Neural progenitor cell (in vitro differentiated cells): ENCODE measurements around the gene LYG1. TPM values are rescaled to one million over a fixed set of nuclear protein-coding genes. Genes with fewer than 3 reads are reported as not detected.

ENCODE experiments used
- DNase-seq: peaks from one replicate; pipeline ENCODE4 v3.0.0-alpha.2; 2016; ENCODE audit warnings: low spot score
- H2AFZ ChIP-seq: fragments of 200-600 bp; sonication (generic); replicated peaks from 2 replicates; pipeline ENCODE4 v1.6.1; 2016; ENCODE audit warnings: antibody characterized with exemption
- H3F3A ChIP-seq: fragments of 200-600 bp; sonication (generic); 2 replicates; pipeline ENCODE4 v1.6.1; 2016; ENCODE audit warnings: antibody characterized with exemption, low read depth
- H3K27ac ChIP-seq: fragments of 200-600 bp; sonication (generic); 2 replicates; pipeline ENCODE4 v1.5.1; 2016; ENCODE audit warnings: mild to moderate bottlenecking
- H3K27me3 ChIP-seq: fragments of 200-600 bp; sonication (generic); 2 replicates; pipeline ENCODE4 v1.6.1; 2016; ENCODE audit warnings: mild to moderate bottlenecking, moderate library complexity
- H3K36me3 ChIP-seq: fragments of 200-600 bp; sonication (generic); 2 replicates; pipeline ENCODE4 v1.5.1; 2016
- H3K4me1 ChIP-seq: fragments of 200-600 bp; sonication (generic); 2 replicates; pipeline ENCODE4 v1.6.1; 2016; ENCODE audit warnings: mixed run types
- H3K4me2 ChIP-seq: fragments of 200-600 bp; sonication (generic); 2 replicates; pipeline ENCODE4 v1.6.1; 2016
- H3K4me3 ChIP-seq: fragments of 200-600 bp; sonication (generic); 2 replicates; pipeline ENCODE4 v1.5.1; 2016
- H3K79me2 ChIP-seq: fragments of 200-600 bp; sonication (generic); 2 replicates; pipeline ENCODE4 v1.6.1; 2016; ENCODE audit warnings: low read depth
- H3K9ac ChIP-seq: fragments of 200-600 bp; sonication (generic); 2 replicates; pipeline ENCODE4 v1.6.1; 2016
- H3K9me3 ChIP-seq: fragments of 200-600 bp; sonication (generic); 2 replicates; pipeline ENCODE4 v1.5.1; 2016; ENCODE audit warnings: low read depth
- H4K20me1 ChIP-seq: fragments of 200-600 bp; sonication (generic); 2 replicates; pipeline ENCODE4 v1.6.1; 2016; ENCODE audit warnings: low read depth
- H3K27ac Mint-ChIP-seq: 3 replicates; pipeline ENCODE4 v1.8.0; 2021; ENCODE audit warnings: mixed read lengths
- H3K27me3 Mint-ChIP-seq: 2 replicates; pipeline ENCODE4 v1.8.0; 2022; ENCODE audit warnings: low read depth, mild to moderate bottlenecking, inconsistent platforms, moderate library complexity, mixed read lengths; ENCODE audit not compliant: insufficient read depth
- H3K36me3 Mint-ChIP-seq: 3 replicates; pipeline ENCODE4 v1.8.0; 2021; ENCODE audit warnings: mixed read lengths
- H3K4me1 Mint-ChIP-seq: 3 replicates; pipeline ENCODE4 v1.8.0; 2021; ENCODE audit warnings: mixed read lengths
- H3K4me3 Mint-ChIP-seq: 3 replicates; pipeline ENCODE4 v1.8.0; 2021; ENCODE audit warnings: mild to moderate bottlenecking, moderate library complexity, mixed read lengths
- H3K9me3 Mint-ChIP-seq: 3 replicates; pipeline ENCODE4 v1.8.0; 2020; ENCODE audit warnings: mixed read lengths
- EZH2 ChIP-seq: fragments of 200-600 bp; sonication (generic); IDR thresholded peaks from 2 replicates; pipeline ENCODE4 v1.6.1; 2017; ENCODE audit warnings: antibody characterized with exemption, mild to moderate bottlenecking, moderate library complexity
- EZH2phosphoT487 ChIP-seq: fragments of 200-600 bp; sonication (generic); IDR thresholded peaks from 2 replicates; pipeline ENCODE4 v1.6.1; 2017; ENCODE audit warnings: antibody characterized with exemption
- total RNA-seq: library from RNA; depleted of rRNA; stranded (reverse); fragments of >200 nt; gene quantifications from 2 replicates; pipeline ENCODE4 v1.2.3, GENCODE V29; 2015; ENCODE audit warnings: low replicate concordance
- TF ChIP-seq, protein P1 (sequence below): fragments of 200-600 bp; sonication (generic); IDR thresholded peaks from 2 replicates; pipeline ENCODE4 v1.5.1; 2017; ENCODE audit warnings: antibody characterized with exemption, mild to moderate bottlenecking

LYG1 gene
- total RNA-seq, 1 donor from 2014 or later = 2.1 TPM

DNA sequence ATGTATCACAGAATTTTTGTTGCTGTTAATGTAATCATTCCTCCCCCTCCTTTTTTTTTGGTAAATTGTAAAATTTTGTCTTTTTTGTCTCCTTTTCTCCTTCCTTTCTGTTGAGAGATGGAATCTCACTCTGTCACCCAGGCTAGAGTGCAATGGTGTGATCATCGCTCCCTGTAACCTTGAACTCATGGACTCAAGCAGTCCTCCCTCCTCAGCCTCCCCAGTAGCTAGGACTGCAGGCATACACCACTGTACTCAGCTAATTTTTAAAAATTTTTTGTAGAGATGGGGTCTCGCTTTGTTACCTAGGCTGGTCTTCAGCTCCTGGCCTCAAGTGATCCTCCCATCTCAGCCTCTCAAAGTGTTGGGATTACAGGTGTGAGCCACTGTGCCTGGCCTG, 41.5 kb upstream of the LYG1 start:
- TF ChIP-seq, protein P1, sequence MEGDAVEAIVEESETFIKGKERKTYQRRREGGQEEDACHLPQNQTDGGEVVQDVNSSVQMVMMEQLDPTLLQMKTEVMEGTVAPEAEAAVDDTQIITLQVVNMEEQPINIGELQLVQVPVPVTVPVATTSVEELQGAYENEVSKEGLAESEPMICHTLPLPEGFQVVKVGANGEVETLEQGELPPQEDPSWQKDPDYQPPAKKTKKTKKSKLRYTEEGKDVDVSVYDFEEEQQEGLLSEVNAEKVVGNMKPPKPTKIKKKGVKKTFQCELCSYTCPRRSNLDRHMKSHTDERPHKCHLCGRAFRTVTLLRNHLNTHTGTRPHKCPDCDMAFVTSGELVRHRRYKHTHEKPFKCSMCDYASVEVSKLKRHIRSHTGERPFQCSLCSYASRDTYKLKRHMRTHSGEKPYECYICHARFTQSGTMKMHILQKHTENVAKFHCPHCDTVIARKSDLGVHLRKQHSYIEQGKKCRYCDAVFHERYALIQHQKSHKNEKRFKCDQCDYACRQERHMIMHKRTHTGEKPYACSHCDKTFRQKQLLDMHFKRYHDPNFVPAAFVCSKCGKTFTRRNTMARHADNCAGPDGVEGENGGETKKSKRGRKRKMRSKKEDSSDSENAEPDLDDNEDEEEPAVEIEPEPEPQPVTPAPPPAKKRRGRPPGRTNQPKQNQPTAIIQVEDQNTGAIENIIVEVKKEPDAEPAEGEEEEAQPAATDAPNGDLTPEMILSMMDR = no peak
- TF ChIP-seq EZH2phosphoT487 = no peak
- TF ChIP-seq EZH2 = no peak
- Histone ChIP-seq H3K4me3 (no peak overlapping the region), H3K27me3 (no peaks in the 10 kb centered on the region), H3K36me3 (no peaks in the 10 kb centered on the region), H3K79me2 (peaks cover 100% of the 10 kb centered on the region), H3K9ac (no peak overlapping the region), H4K20me1 (peaks cover 74% of the 10 kb centered on the region), H3F3A (no peaks in the 10 kb centered on the region), H3K9me3 (no peaks in the 10 kb centered on the region), H3K4me1 (peaks cover 5% of the 10 kb centered on the region), H2AFZ (no peak overlapping the region), H3K27ac (no peak overlapping the region), H3K4me2 (no peak overlapping the region)
- peaks cover 2% of the 10 kb centered on the region for H3K27me3 Mint-ChIP-seq
- peaks cover 2% of the 10 kb centered on the region for H3K36me3 Mint-ChIP-seq
- H3K27ac Mint-ChIP-seq = no peak overlapping the region
- H3K4me3 Mint-ChIP-seq = no peak overlapping the region
- no peak for DNase-seq
- H3K9me3 Mint-ChIP-seq = no peaks in the 10 kb centered on the region
- H3K4me1 Mint-ChIP-seq = peaks cover 3% of the 10 kb centered on the region

DNA sequence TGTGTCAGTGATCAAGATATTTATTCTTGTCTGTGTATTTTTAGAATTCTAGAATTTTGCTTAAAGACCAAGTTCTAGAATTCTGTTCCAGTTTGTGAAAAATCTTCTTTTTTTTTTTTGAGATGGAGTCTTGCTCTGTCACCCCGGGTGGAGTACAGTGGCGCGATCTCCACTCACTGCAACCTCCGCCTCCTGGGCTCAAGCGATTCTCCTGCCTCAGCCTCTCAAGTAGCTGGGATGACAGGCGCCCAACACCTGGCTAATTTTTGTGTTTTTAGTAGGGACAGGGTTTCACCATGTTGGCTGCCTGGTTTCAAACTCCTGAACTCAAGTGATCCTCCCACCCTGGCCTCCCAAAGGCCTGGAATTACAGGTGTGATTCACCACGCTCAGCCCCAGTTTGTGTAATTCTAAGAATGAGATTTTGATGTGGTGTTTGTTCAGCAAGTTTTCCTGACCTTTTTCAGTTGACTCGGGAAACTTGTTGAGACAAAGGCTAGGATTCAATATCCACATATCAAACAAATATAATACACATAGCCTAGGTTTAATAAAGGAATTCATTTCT, 39.8 kb upstream of the LYG1 start:
- TF ChIP-seq EZH2 = no peak
- TF ChIP-seq, protein P1 = no peak
- no peak for TF ChIP-seq EZH2phosphoT487
- no peak overlapping the region for H3K4me2 ChIP-seq
- Mint-ChIP-seq H3K36me3 (peaks cover 2% of the 10 kb centered on the region), H3K9me3 (no peaks in the 10 kb centered on the region), H3K27ac (no peak overlapping the region), H3K4me3 (no peak overlapping the region), H3K27me3 (peaks cover 2% of the 10 kb centered on the region), H3K4me1 (peaks cover 3% of the 10 kb centered on the region)
- H4K20me1 ChIP-seq = peaks cover 61% of the 10 kb centered on the region
- H3K27me3 ChIP-seq = no peaks in the 10 kb centered on the region
- no peak for DNase-seq
- H3K4me1 ChIP-seq = peaks cover 5% of the 10 kb centered on the region
- no peak overlapping the region for H3K4me3 ChIP-seq
- no peak overlapping the region for H2AFZ ChIP-seq
- peaks cover 6% of the 10 kb centered on the region for H3F3A ChIP-seq
- H3K79me2 ChIP-seq = peaks cover 89% of the 10 kb centered on the region
- H3K27ac ChIP-seq = no peak overlapping the region
- no peaks in the 10 kb centered on the region for H3K36me3 ChIP-seq
- H3K9ac ChIP-seq = no peak overlapping the region
- no peaks in the 10 kb centered on the region for H3K9me3 ChIP-seq

DNA sequence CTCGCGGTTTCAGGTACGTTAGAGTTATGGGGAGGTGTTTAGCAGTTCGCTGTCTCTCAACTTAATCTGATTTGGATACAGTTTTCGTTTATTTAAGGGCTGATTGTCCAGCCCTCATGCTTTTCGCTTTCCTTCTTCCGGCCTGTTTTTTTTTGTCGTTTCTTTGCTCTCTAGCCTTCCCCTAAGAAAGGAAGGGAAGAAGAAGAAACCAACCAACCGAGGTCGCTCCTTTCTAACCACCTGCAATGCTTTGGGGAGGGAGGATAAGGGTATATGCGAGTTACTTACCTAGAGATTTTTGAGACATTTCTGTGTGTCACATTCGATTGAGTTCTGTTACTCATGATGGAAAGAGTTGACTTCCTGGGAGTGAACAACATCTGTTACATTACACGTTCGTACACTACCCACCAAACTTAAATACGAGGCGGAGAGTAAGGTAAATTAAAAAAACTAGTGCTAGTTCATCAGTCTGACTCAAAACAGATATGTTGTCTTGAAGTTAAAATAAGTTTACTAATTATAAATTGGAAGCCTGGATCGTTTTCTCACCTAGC, 37.1 kb upstream of the LYG1 start:
- TF ChIP-seq EZH2 (no peak), EZH2phosphoT487 (no peak)
- TF ChIP-seq, protein P1 = no peak
- H3F3A ChIP-seq = peaks cover 6% of the 10 kb centered on the region
- no peak overlapping the region for H3K27ac Mint-ChIP-seq
- peak overlapping the region; percentile 80 for H3K4me2 ChIP-seq
- H3K9ac ChIP-seq = peak overlapping the region; percentile 65
- peak; percentile 8 for DNase-seq
- no peaks in the 10 kb centered on the region for H3K36me3 ChIP-seq
- H3K27me3 Mint-ChIP-seq = no peaks in the 10 kb centered on the region
- H3K9me3 Mint-ChIP-seq = no peaks in the 10 kb centered on the region
- peaks cover 5% of the 10 kb centered on the region for H3K4me1 ChIP-seq
- H4K20me1 ChIP-seq = peaks cover 55% of the 10 kb centered on the region
- H3K4me3 Mint-ChIP-seq = no peak overlapping the region
- H3K4me1 Mint-ChIP-seq = peaks cover 15% of the 10 kb centered on the region
- peak overlapping the region; percentile 83 for H3K4me3 ChIP-seq
- peaks cover under 1% of the 10 kb centered on the region for H3K36me3 Mint-ChIP-seq
- H3K27ac ChIP-seq = no peak overlapping the region
- H2AFZ ChIP-seq = peak overlapping the region; percentile 87
- no peaks in the 10 kb centered on the region for H3K9me3 ChIP-seq
- peaks cover 89% of the 10 kb centered on the region for H3K79me2 ChIP-seq
- no peaks in the 10 kb centered on the region for H3K27me3 ChIP-seq
